ENCODE data around the gene MYO7A.

Gene MYO7A

GRCh38 chr11:77114089-77114463, 14.0 kb upstream of the MYO7A start:
- DNase-seq (ENCODE audit: low spot score): no peak
- TF ChIP-seq CTCF (IDR thresholded peaks at IDR 0.05; ENCODE audit: extremely low read depth, missing control alignments): no peak

- no peak for DNase-seq (ENCODE audit: low spot score)
- no peak for TF ChIP-seq CTCF (IDR thresholded peaks at IDR 0.05; ENCODE audit: extremely low read depth, missing control alignments)
Measured at GRCh38 chr11:77115181-77115611, 12.8 kb upstream of the MYO7A start.

GRCh38 chr11:77115956-77116355, 12.1 kb upstream of the MYO7A start:
- TF ChIP-seq CTCF (IDR thresholded peaks at IDR 0.05; ENCODE audit: extremely low read depth, missing control alignments): no peak

GRCh38 chr11:77117492-77117891, 10.6 kb upstream of the MYO7A start:
- no peak for DNase-seq (ENCODE audit: low spot score)
- TF ChIP-seq CTCF (IDR thresholded peaks at IDR 0.05; ENCODE audit: extremely low read depth, missing control alignments): no peak

More at GRCh38 chr11:77115956-77116355, 12.1 kb upstream of the MYO7A start:
- DNase-seq (ENCODE audit: low spot score): no peak

GRCh38 chr11:77118086-77118485, 10.0 kb upstream of the MYO7A start:
- no peak for DNase-seq (ENCODE audit: low spot score)
- TF ChIP-seq CTCF (IDR thresholded peaks at IDR 0.05; ENCODE audit: extremely low read depth, missing control alignments): no peak

- no peak for DNase-seq (ENCODE audit: low spot score)
- TF ChIP-seq CTCF (IDR thresholded peaks at IDR 0.05; ENCODE audit: extremely low read depth, missing control alignments): no peak
Measured at GRCh38 chr11:77118971-77119370, 9.1 kb upstream of the MYO7A start.

GRCh38 chr11:77119531-77119936, 8.5 kb upstream of the MYO7A start:
- no peak for TF ChIP-seq CTCF (IDR thresholded peaks at IDR 0.05; ENCODE audit: extremely low read depth, missing control alignments)
- no peak for DNase-seq (ENCODE audit: low spot score)

Measured in GM20000 (cell line).